GM23338 (cell line): Measurements from ENCODE around the gene QPCTL. TPM values are rescaled to one million over a fixed set of nuclear protein-coding genes. Genes with fewer than 3 reads are reported as not detected.

Source experiments
- ATAC-seq: fragments of 200-7000 bp; cut with Tn5 transposase; 3 replicates; pipeline ENCODE4 v1.9.1; 2020
- DNase-seq: peaks from one replicate; pipeline ENCODE4 v3.0.0-alpha.2; 2015; ENCODE audit warnings: low spot score
- H2AFZ ChIP-seq: fragments of 200-600 bp; sonication (generic); 2 replicates; pipeline ENCODE4 v1.8.0; 2016; ENCODE audit warnings: antibody characterized with exemption, mild to moderate bottlenecking, moderate library complexity
- H3F3A ChIP-seq: fragments of 200-600 bp; sonication (generic); replicated peaks from 2 replicates; pipeline ENCODE4 v1.8.0; 2017; ENCODE audit warnings: antibody characterized with exemption, mixed run types, low read depth
- H3K27ac ChIP-seq: fragments of 200-600 bp; sonication (generic); 2 replicates; pipeline ENCODE4 v1.6.1; 2016; ENCODE audit warnings: low read depth
- H3K27me3 ChIP-seq: fragments of 200-600 bp; sonication (generic); 2 replicates; pipeline ENCODE4 v1.8.0; 2016; ENCODE audit warnings: mild to moderate bottlenecking, mixed run types, moderate library complexity; ENCODE audit not compliant: insufficient read depth
- H3K36me3 ChIP-seq: fragments of 200-600 bp; sonication (generic); 2 replicates; pipeline ENCODE4 v1.8.0; 2016; ENCODE audit warnings: mild to moderate bottlenecking; ENCODE audit not compliant: insufficient read depth
- H3K4me1 ChIP-seq: fragments of 200-600 bp; sonication (generic); 2 replicates; pipeline ENCODE4 v1.8.0; 2016; ENCODE audit warnings: mild to moderate bottlenecking, moderate library complexity; ENCODE audit not compliant: insufficient read depth
- H3K4me2 ChIP-seq: fragments of 200-600 bp; sonication (generic); 2 replicates; pipeline ENCODE4 v1.7.1; 2017; ENCODE audit warnings: mixed run types
- H3K4me3 ChIP-seq: fragments of 200-600 bp; sonication (generic); 2 replicates; pipeline ENCODE4 v1.6.1; 2016; ENCODE audit warnings: mixed run types
- H3K79me2 ChIP-seq: fragments of 200-600 bp; sonication (generic); replicated peaks from 2 replicates; pipeline ENCODE4 v1.8.0; 2017; ENCODE audit warnings: mild to moderate bottlenecking; ENCODE audit not compliant: insufficient read depth
- H3K9me2 ChIP-seq: fragments of 200-600 bp; sonication (generic); 2 replicates; pipeline ENCODE4 v1.8.0; 2017; ENCODE audit not compliant: insufficient read depth
- H4K20me1 ChIP-seq: fragments of 200-600 bp; sonication (generic); replicated peaks from 2 replicates; pipeline ENCODE4 v1.8.0; 2017; ENCODE audit warnings: mild to moderate bottlenecking; ENCODE audit not compliant: insufficient read depth
- H3K27ac Mint-ChIP-seq: 2 replicates; pipeline ENCODE4 v1.8.0; 2020; ENCODE audit warnings: inconsistent platforms, mild to moderate bottlenecking, moderate library complexity, mixed read lengths
- H3K27me3 Mint-ChIP-seq: 3 replicates; pipeline ENCODE4 v1.8.0; 2022; ENCODE audit warnings: low read depth, mild to moderate bottlenecking, moderate library complexity, mixed read lengths, inconsistent platforms; ENCODE audit not compliant: insufficient read depth, poor library complexity
- H3K36me3 Mint-ChIP-seq: 3 replicates; pipeline ENCODE4 v1.8.0; 2021; ENCODE audit warnings: low read depth, mild to moderate bottlenecking, inconsistent platforms, moderate library complexity, mixed read lengths
- H3K4me1 Mint-ChIP-seq: 3 replicates; pipeline ENCODE4 v1.8.0; 2020; ENCODE audit warnings: mild to moderate bottlenecking, inconsistent platforms, mixed read lengths
- H3K4me3 Mint-ChIP-seq: 3 replicates; pipeline ENCODE4 v1.8.0; 2021; ENCODE audit warnings: moderate library complexity, mild to moderate bottlenecking, inconsistent platforms, mixed read lengths
- H3K9me3 Mint-ChIP-seq: 3 replicates; pipeline ENCODE4 v1.8.0; 2020; ENCODE audit warnings: moderate library complexity, mild to moderate bottlenecking, inconsistent platforms, mixed read lengths
- CREB1 ChIP-seq: fragments of 250-450 bp; sonication (Bioruptor Pico); IDR thresholded peaks from 2 replicates; pipeline ENCODE4 v1.5.0; 2020; ENCODE audit warnings: low read depth, mild to moderate bottlenecking, moderate library complexity
- CTCF ChIP-seq, 2 experiments: fragments of 200-600 bp in 1 of 2; sonication (generic) in 1 of 2; conservative IDR thresholded peaks; 2 replicates each; pipeline versions ENCODE4 v1.5.1 to v1.6.1; 2016 to 2017; ENCODE audit warnings: antibody characterized with exemption in 2 of 2, low read depth in 2 of 2, mild to moderate bottlenecking in 2 of 2, moderate library complexity in 1 of 2
- ETS1 ChIP-seq: IDR thresholded peaks from 2 replicates; pipeline ENCODE4 v1.6.1; 2016; ENCODE audit warnings: antibody characterized with exemption
- EZH2 ChIP-seq: fragments of 200-600 bp; sonication (generic); IDR thresholded peaks from one replicate; pipeline ENCODE4 v1.8.0; 2017; ENCODE audit warnings: antibody characterized with exemption, mild to moderate bottlenecking, low read depth; ENCODE audit not compliant: unreplicated experiment
- EZH2phosphoT487 ChIP-seq: fragments of 200-600 bp; sonication (generic); IDR thresholded peaks from one replicate; pipeline ENCODE4 v1.8.1; 2018; ENCODE audit warnings: antibody characterized with exemption; ENCODE audit not compliant: unreplicated experiment
- JUNB ChIP-seq: IDR thresholded peaks from one replicate; pipeline ENCODE4 v1.6.1; 2016; ENCODE audit warnings: antibody characterized with exemption; ENCODE audit not compliant: unreplicated experiment
- NANOG ChIP-seq: IDR thresholded peaks from 2 replicates; pipeline ENCODE4 v1.6.1; 2016; ENCODE audit warnings: antibody characterized with exemption, borderline replicate concordance
- POLR2AphosphoS5 ChIP-seq: IDR thresholded peaks from 2 replicates; pipeline ENCODE4 v1.6.1; 2016; ENCODE audit warnings: antibody characterized with exemption, low read depth
- STAT1 ChIP-seq: IDR thresholded peaks from one replicate; pipeline ENCODE4 v1.6.1; 2016; ENCODE audit warnings: antibody characterized with exemption; ENCODE audit not compliant: unreplicated experiment
- ZNF114 ChIP-seq: fragments of 250-450 bp; sonication (Bioruptor Pico); IDR thresholded peaks from 2 replicates; pipeline ENCODE4 v1.5.0; 2020; ENCODE audit warnings: mild to moderate bottlenecking, moderate library complexity
- ZNF331 ChIP-seq: fragments of 250-450 bp; sonication (Bioruptor Pico); IDR thresholded peaks from 2 replicates; pipeline ENCODE4 v1.5.0; 2020; ENCODE audit warnings: low read depth, mild to moderate bottlenecking, moderate library complexity
- polyA plus RNA-seq: library from polyadenylated mRNA; unstranded; fragments of >200 nt; fragmentation: Nextera tagmentation; extraction: Ambion mirVana; gene quantifications from 2 replicates; pipeline ENCODE4 v1.2.1, GENCODE V29; 2016
- total RNA-seq: library from RNA; depleted of rRNA; stranded (reverse); fragments of >200 nt; shearing (Covaris generic); gene quantifications from 2 replicates; pipeline ENCODE4 v1.2.3, GENCODE V29; 2014
- TF ChIP-seq, protein P1 (sequence below): fragments of 250-450 bp; sonication (Bioruptor Pico); IDR thresholded peaks from 2 replicates; pipeline ENCODE4 v1.5.0; 2020; ENCODE audit warnings: mild to moderate bottlenecking, moderate library complexity
- TF ChIP-seq, protein P2 (sequence below): IDR thresholded peaks from one replicate; pipeline ENCODE4 v1.6.1; 2018; ENCODE audit warnings: antibody characterized with exemption; ENCODE audit not compliant: unreplicated experiment

The QPCTL gene
- total and polyA plus RNA-seq, 2 experiments from 2014 or later, result 10.6 to 26.2 TPM

DNA sequence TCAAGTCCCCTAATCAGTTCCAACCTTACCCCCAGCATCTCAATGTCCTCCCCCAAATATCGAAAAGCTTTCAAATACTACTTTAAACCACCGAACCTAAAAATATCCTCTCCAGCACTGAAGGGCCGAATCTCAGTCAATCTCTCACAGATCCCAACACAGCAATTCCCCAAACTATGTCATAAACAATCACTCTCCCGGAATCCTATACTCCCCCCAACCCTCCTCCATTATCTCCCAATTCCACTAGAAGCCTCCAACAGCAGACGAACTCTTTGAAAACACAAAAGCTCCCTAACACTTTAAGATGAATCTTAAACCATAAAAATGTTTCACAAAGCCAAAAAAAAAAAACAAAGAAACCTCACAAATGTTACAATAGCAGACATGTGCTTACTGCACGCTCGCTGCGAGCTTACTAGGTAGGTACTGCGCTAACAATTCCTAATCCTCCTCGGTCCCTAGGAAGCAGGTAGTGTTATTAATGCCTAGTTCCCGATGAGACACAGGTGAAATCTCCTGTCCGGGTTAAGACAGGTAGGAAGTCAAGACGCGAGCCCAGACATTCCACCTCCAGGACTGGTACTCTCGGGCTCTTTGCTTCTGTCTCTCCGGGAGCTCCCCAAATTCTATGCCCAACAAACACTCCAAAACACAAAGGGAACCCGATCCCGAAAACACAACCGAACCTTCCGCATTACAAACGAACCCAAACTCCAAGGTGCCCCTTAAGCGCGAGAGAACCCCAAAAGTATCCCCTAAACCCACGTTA lies 24.1 kb downstream of the QPCTL start:
- no peaks in the 10 kb centered on the region for H3K9me2 ChIP-seq
- peaks cover 18% of the 10 kb centered on the region for H3K4me1 ChIP-seq
- H2AFZ ChIP-seq, result no peak overlapping the region
- Mint-ChIP-seq H3K27ac (peak overlapping the region; percentile 99), H3K4me1 (peaks cover 31% of the 10 kb centered on the region), H3K27me3 (peaks cover 22% of the 10 kb centered on the region), H3K4me3 (peak overlapping the region; percentile 95), H3K9me3 (no peaks in the 10 kb centered on the region), H3K36me3 (peaks cover 26% of the 10 kb centered on the region)
- peak overlapping the region; percentile 74 for H3K4me3 ChIP-seq
- H4K20me1 ChIP-seq, result no peaks in the 10 kb centered on the region
- H3K79me2 ChIP-seq, result peaks cover 52% of the 10 kb centered on the region
- H3K4me2 ChIP-seq, result peak overlapping the region; percentile 90
- peaks cover 10% of the 10 kb centered on the region for H3F3A ChIP-seq
- no peak for TF ChIP-seq JUNB
- TF ChIP-seq CREB1 (CRISPR knock-in tag), result no peak
- no peak for TF ChIP-seq EZH2
- TF ChIP-seq, protein P1, sequence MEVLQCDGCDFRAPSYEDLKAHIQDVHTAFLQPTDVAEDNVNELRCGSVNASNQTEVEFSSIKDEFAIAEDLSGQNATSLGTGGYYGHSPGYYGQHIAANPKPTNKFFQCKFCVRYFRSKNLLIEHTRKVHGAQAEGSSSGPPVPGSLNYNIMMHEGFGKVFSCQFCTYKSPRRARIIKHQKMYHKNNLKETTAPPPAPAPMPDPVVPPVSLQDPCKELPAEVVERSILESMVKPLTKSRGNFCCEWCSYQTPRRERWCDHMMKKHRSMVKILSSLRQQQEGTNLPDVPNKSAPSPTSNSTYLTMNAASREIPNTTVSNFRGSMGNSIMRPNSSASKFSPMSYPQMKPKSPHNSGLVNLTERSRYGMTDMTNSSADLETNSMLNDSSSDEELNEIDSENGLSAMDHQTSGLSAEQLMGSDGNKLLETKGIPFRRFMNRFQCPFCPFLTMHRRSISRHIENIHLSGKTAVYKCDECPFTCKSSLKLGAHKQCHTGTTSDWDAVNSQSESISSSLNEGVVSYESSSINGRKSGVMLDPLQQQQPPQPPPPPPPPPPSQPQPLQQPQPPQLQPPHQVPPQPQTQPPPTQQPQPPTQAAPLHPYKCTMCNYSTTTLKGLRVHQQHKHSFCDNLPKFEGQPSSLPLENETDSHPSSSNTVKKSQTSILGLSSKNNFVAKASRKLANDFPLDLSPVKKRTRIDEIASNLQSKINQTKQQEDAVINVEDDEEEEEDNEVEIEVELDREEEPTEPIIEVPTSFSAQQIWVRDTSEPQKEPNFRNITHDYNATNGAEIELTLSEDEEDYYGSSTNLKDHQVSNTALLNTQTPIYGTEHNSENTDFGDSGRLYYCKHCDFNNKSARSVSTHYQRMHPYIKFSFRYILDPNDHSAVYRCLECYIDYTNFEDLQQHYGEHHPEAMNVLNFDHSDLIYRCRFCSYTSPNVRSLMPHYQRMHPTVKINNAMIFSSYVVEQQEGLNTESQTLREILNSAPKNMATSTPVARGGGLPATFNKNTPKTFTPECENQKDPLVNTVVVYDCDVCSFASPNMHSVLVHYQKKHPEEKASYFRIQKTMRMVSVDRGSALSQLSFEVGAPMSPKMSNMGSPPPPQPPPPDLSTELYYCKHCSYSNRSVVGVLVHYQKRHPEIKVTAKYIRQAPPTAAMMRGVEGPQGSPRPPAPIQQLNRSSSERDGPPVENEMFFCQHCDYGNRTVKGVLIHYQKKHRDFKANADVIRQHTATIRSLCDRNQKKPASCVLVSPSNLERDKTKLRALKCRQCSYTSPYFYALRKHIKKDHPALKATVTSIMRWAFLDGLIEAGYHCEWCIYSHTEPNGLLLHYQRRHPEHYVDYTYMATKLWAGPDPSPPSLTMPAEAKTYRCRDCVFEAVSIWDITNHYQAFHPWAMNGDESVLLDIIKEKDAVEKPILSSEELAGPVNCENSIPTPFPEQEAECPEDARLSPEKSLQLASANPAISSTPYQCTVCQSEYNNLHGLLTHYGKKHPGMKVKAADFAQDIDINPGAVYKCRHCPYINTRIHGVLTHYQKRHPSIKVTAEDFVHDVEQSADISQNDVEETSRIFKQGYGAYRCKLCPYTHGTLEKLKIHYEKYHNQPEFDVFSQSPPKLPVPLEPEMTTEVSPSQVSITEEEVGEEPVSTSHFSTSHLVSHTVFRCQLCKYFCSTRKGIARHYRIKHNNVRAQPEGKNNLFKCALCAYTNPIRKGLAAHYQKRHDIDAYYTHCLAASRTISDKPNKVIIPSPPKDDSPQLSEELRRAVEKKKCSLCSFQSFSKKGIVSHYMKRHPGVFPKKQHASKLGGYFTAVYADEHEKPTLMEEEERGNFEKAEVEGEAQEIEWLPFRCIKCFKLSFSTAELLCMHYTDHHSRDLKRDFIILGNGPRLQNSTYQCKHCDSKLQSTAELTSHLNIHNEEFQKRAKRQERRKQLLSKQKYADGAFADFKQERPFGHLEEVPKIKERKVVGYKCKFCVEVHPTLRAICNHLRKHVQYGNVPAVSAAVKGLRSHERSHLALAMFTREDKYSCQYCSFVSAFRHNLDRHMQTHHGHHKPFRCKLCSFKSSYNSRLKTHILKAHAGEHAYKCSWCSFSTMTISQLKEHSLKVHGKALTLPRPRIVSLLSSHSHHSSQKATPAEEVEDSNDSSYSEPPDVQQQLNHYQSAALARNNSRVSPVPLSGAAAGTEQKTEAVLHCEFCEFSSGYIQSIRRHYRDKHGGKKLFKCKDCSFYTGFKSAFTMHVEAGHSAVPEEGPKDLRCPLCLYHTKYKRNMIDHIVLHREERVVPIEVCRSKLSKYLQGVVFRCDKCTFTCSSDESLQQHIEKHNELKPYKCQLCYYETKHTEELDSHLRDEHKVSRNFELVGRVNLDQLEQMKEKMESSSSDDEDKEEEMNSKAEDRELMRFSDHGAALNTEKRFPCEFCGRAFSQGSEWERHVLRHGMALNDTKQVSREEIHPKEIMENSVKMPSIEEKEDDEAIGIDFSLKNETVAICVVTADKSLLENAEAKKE, result no peak
- no peak for TF ChIP-seq STAT1
- TF ChIP-seq, protein P2, sequence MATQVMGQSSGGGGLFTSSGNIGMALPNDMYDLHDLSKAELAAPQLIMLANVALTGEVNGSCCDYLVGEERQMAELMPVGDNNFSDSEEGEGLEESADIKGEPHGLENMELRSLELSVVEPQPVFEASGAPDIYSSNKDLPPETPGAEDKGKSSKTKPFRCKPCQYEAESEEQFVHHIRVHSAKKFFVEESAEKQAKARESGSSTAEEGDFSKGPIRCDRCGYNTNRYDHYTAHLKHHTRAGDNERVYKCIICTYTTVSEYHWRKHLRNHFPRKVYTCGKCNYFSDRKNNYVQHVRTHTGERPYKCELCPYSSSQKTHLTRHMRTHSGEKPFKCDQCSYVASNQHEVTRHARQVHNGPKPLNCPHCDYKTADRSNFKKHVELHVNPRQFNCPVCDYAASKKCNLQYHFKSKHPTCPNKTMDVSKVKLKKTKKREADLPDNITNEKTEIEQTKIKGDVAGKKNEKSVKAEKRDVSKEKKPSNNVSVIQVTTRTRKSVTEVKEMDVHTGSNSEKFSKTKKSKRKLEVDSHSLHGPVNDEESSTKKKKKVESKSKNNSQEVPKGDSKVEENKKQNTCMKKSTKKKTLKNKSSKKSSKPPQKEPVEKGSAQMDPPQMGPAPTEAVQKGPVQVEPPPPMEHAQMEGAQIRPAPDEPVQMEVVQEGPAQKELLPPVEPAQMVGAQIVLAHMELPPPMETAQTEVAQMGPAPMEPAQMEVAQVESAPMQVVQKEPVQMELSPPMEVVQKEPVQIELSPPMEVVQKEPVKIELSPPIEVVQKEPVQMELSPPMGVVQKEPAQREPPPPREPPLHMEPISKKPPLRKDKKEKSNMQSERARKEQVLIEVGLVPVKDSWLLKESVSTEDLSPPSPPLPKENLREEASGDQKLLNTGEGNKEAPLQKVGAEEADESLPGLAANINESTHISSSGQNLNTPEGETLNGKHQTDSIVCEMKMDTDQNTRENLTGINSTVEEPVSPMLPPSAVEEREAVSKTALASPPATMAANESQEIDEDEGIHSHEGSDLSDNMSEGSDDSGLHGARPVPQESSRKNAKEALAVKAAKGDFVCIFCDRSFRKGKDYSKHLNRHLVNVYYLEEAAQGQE, result no peak
- no peak for TF ChIP-seq ZNF114 (CRISPR knock-in tag)
- no peak for TF ChIP-seq ETS1
- no peak for TF ChIP-seq CTCF (conservative IDR thresholded peaks at IDR 0.05; ENCODE audit: low read depth in 2 of 2)
- TF ChIP-seq POLR2AphosphoS5, result no peak
- no peak for TF ChIP-seq EZH2phosphoT487
- TF ChIP-seq ZNF331, result no peak
- no peak for TF ChIP-seq NANOG
- ATAC-seq, result peak; percentile 9
- peak; percentile 61 for DNase-seq
- peak overlapping the region; percentile 87 for H3K27ac ChIP-seq
- H3K27me3 ChIP-seq, result no peaks in the 10 kb centered on the region
- H3K36me3 ChIP-seq, result peaks cover 6% of the 10 kb centered on the region
